ENCODE data around the gene CASP8.
A peak's percentile ranks its signal among the peaks of the same experiment; 100 is the strongest.
"Not testable (repeated sequence)": the region's sequence is repeated elsewhere in the genome, so short reads cannot be mapped to it uniquely, and the experiment has no call there.

CASP8 gene

GRCh38 chr2:201260302-201260800, at the start of gene CASP8:
Gene CASP8, plus strand, starts transcription at chr2:201260536. Its CDS starts 5,951 bp downstream, at chr2:201266487.
- DNase-seq = peak; percentile 72

GRCh38 chr2:201215963-201216362, 44.4 kb upstream of the CASP8 start:
- DNase-seq = no peak

GRCh38 chr2:201216918-201217317, 43.4 kb upstream of the CASP8 start:
- no peak for DNase-seq

GRCh38 chr2:201218780-201219179, 41.6 kb upstream of the CASP8 start:
- no peak for DNase-seq

GRCh38 chr2:201219328-201220096, 40.8 kb upstream of the CASP8 start:
- DNase-seq = no peak

GRCh38 chr2:201220102-201220570, 40.2 kb upstream of the CASP8 start:
- peak; percentile 17 for DNase-seq

GRCh38 chr2:201223089-201224073, 37.0 kb upstream of the CASP8 start:
- DNase-seq = no peak

GRCh38 chr2:201228271-201228911, 31.9 kb upstream of the CASP8 start:
- DNase-seq = no peak

GRCh38 chr2:201228912-201229290, 31.4 kb upstream of the CASP8 start:
- no peak for DNase-seq

- DNase-seq = peak; percentile 91
Observed at GRCh38 chr2:201231781-201232466, 28.4 kb upstream of the CASP8 start.

- no peak for DNase-seq
Observed at GRCh38 chr2:201232467-201232815, 27.9 kb upstream of the CASP8 start.

GRCh38 chr2:201233192-201233811, 27.0 kb upstream of the CASP8 start:
- peak; percentile 81 for DNase-seq

GRCh38 chr2:201233812-201234662, 26.3 kb upstream of the CASP8 start:
- DNase-seq = no peak

GRCh38 chr2:201234663-201235135, 25.6 kb upstream of the CASP8 start:
- no peak for DNase-seq

GRCh38 chr2:201235860-201236811, 24.2 kb upstream of the CASP8 start:
- peak; percentile 12 for DNase-seq

GRCh38 chr2:201237486-201238123, 22.7 kb upstream of the CASP8 start:
- DNase-seq = peak; percentile 38

- not testable (repeated sequence) for DNase-seq
Observed at GRCh38 chr2:201239167-201239935, 21.0 kb upstream of the CASP8 start.

Data from GDM1 (cell line).